ENCODE data around the gene ARMS2. TPM values are rescaled to one million over a fixed set of nuclear protein-coding genes. Genes with fewer than 3 reads are reported as not detected.

ARMS2 gene
- total RNA-seq, 1 experiment from 2014 or later = not detected

DNA sequence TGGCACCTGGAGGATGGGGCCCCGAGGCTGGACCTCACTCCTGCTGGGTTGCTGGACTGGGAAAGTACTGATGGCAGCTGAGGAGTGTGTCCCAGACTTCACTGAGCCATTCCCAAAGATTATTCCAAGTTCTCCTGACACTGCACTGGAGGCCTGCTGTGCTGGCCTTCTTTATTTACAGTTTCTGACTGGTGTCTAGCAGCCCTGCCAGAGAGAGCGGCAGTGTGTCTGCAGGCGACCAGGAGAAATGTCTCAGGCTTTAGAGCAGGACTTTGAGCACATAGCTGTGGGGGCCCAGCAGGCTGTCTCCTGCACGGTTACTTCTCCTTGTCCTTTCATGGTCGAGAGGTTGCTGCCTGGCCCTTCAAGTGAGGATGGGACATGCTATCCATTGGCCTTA is 23.0 kb downstream of the ARMS2 start (continued):
- TF ChIP-seq ZNF396 (CRISPR knock-in tag; IDR thresholded peaks at IDR 0.05; ENCODE audit: borderline replicate concordance) = no peak
- TF ChIP-seq ZNF232 (CRISPR knock-in tag; IDR thresholded peaks at IDR 0.05) = no peak

DNA sequence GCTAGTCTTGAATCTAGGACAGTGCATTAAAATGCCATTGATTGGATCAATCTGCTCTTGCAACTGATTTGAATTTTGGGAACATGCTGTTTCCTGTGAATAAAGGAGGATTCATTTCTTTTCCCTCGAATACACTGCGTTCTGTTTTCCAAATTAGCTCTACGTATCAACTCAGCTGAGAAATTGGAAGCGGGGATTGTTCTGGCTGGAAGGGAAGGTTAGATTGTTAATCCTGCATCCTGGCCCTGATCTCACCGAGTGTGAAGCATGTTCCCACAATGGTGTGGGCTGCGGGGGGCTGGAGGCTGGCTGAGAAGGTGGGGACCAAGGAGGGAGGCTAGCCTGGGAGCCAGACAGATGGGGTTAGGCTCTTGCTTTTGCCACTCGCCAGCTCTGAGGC is 24.5 kb downstream of the ARMS2 start:
- ATAC-seq (no peak), DNase-seq (ENCODE audit: low spot score) (no peak)
- H3K27me3 Mint-ChIP-seq (ENCODE audit: low read depth) = no peaks in the 10 kb centered on the region; the same call in 1 of the 2 replicates
- peaks cover 10% of the 10 kb centered on the region for H3K36me3 Mint-ChIP-seq
- TF ChIP-seq, protein P1, sequence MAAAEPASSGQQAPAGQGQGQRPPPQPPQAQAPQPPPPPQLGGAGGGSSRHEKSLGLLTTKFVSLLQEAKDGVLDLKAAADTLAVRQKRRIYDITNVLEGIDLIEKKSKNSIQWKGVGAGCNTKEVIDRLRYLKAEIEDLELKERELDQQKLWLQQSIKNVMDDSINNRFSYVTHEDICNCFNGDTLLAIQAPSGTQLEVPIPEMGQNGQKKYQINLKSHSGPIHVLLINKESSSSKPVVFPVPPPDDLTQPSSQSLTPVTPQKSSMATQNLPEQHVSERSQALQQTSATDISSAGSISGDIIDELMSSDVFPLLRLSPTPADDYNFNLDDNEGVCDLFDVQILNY (CRISPR knock-in tag; IDR thresholded peaks at IDR 0.05) = no peak
- TF ChIP-seq GABPB1 (CRISPR knock-in tag; IDR thresholded peaks at IDR 0.05) = no peak
- no peak for TF ChIP-seq SP1 (CRISPR knock-in tag; conservative IDR thresholded peaks at IDR 0.05)
- TF ChIP-seq, protein P2, sequence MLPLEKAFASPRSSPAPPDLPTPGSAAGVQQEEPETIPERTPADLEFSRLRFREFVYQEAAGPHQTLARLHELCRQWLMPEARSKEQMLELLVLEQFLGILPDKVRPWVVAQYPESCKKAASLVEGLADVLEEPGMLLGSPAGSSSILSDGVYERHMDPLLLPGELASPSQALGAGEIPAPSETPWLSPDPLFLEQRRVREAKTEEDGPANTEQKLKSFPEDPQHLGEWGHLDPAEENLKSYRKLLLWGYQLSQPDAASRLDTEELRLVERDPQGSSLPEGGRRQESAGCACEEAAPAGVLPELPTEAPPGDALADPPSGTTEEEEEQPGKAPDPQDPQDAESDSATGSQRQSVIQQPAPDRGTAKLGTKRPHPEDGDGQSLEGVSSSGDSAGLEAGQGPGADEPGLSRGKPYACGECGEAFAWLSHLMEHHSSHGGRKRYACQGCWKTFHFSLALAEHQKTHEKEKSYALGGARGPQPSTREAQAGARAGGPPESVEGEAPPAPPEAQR (CRISPR knock-in tag; IDR thresholded peaks at IDR 0.05) = no peak
- TF ChIP-seq USF2 (CRISPR knock-in tag; IDR thresholded peaks at IDR 0.05) = no peak
- TF ChIP-seq HMGA2 (CRISPR knock-in tag; IDR thresholded peaks at IDR 0.05) = no peak
- no peak for TF ChIP-seq RELA (CRISPR knock-in tag; IDR thresholded peaks at IDR 0.05; ENCODE audit: borderline replicate concordance)
- CTCF ChIA-PET = interaction anchor here (0.6 kb wide), 1 partner anchor 29 kb away, joined by 3 read pairs; no protein-coding TSS in a partner anchor
- no peak overlapping the region for H3K4me3 Mint-ChIP-seq
- H3K27ac Mint-ChIP-seq = no peak overlapping the region; the same call in 1 of the 2 replicates
- peaks cover 14% of the 10 kb centered on the region for H3K9me3 Mint-ChIP-seq
- peaks cover 54% of the 10 kb centered on the region for H3K4me1 Mint-ChIP-seq
- POLR2A ChIA-PET = no interaction called here

DNA sequence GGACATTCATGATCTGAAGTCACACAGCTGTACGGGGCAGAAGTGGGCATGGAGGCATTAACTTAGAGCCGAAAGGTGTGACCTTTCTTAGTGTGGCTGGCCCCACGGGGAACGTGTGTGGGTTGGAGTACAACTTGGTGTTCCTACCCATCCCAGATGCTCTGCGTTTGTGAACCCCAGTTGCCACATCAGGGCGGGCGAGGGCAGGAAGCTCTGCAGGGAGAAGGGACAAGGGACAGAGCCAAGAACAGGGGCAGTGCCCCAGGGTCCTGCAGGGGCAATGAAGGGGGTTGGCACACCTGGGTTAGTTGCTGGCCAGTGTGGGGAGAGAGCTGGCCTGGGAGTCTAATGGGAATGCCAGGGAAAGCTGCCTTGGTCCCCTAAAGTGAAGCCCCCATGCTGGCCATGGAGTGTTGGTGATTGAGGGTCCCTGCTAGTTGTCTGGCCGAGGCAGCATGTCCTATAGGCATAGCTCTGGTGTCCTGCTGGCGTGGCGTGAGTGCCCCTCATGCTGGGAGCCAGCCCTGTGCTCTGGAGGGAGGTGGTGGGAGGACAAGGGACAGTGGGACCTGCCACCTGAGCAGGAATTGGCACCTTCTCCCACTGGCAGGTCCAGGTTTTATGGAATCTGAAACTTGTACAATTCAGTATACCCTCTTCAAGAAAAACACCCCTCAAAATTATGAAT is 25.8 kb downstream of the ARMS2 start:
- no peak overlapping the region for H3K4me3 Mint-ChIP-seq
- H3K4me1 Mint-ChIP-seq = peaks cover 41% of the 10 kb centered on the region
- peaks cover 14% of the 10 kb centered on the region for H3K9me3 Mint-ChIP-seq
- CTCF ChIA-PET = no interaction called here
- DNase-seq (ENCODE audit: low spot score) = no peak
- no peak for ATAC-seq
- H3K27ac Mint-ChIP-seq = no peak overlapping the region
- peaks cover 10% of the 10 kb centered on the region for H3K36me3 Mint-ChIP-seq
- no peak for TF ChIP-seq HMGA2 (CRISPR knock-in tag; IDR thresholded peaks at IDR 0.05)
- no peak for TF ChIP-seq RORB (CRISPR knock-in tag; IDR thresholded peaks at IDR 0.05)
- TF ChIP-seq KAT7 (CRISPR knock-in tag; IDR thresholded peaks at IDR 0.05; ENCODE audit: borderline replicate concordance) = no peak
- TF ChIP-seq JUN (CRISPR knock-in tag; IDR thresholded peaks at IDR 0.05) = no peak
- TF ChIP-seq ESRRA (CRISPR knock-in tag; IDR thresholded peaks at IDR 0.05; ENCODE audit: borderline replicate concordance) = no peak
- TF ChIP-seq, protein P3, sequence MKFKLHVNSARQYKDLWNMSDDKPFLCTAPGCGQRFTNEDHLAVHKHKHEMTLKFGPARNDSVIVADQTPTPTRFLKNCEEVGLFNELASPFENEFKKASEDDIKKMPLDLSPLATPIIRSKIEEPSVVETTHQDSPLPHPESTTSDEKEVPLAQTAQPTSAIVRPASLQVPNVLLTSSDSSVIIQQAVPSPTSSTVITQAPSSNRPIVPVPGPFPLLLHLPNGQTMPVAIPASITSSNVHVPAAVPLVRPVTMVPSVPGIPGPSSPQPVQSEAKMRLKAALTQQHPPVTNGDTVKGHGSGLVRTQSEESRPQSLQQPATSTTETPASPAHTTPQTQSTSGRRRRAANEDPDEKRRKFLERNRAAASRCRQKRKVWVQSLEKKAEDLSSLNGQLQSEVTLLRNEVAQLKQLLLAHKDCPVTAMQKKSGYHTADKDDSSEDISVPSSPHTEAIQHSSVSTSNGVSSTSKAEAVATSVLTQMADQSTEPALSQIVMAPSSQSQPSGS (CRISPR knock-in tag; IDR thresholded peaks at IDR 0.05; ENCODE audit: borderline replicate concordance, low read depth) = no peak
- TF ChIP-seq AFF4 (CRISPR knock-in tag; IDR thresholded peaks at IDR 0.05; ENCODE audit: borderline replicate concordance) = no peak
- no peak for TF ChIP-seq ZNF423 (CRISPR knock-in tag; IDR thresholded peaks at IDR 0.05)
- TF ChIP-seq PRRX2 (CRISPR knock-in tag; IDR thresholded peaks at IDR 0.05) = no peak
- POLR2A ChIA-PET = interaction anchor here (1.4 kb wide), 1 partner anchor 13 kb away, joined by 3 read pairs; no protein-coding TSS in a partner anchor
- H3K27me3 Mint-ChIP-seq (ENCODE audit: low read depth) = no peaks in the 10 kb centered on the region; the same call in 1 of the 2 replicates
